Measurements from ENCODE around the gene ASPHD1. TPM values are rescaled to one million over a fixed set of nuclear protein-coding genes. Genes with fewer than 3 reads are reported as not detected.
"Not testable (repeated sequence)": the region's sequence is repeated elsewhere in the genome, so short reads cannot be mapped to it uniquely, and the experiment has no call there.

Gene ASPHD1
- total RNA-seq, 2 experiments from 2014 or later: 2.0 to 2.1 TPM

DNA sequence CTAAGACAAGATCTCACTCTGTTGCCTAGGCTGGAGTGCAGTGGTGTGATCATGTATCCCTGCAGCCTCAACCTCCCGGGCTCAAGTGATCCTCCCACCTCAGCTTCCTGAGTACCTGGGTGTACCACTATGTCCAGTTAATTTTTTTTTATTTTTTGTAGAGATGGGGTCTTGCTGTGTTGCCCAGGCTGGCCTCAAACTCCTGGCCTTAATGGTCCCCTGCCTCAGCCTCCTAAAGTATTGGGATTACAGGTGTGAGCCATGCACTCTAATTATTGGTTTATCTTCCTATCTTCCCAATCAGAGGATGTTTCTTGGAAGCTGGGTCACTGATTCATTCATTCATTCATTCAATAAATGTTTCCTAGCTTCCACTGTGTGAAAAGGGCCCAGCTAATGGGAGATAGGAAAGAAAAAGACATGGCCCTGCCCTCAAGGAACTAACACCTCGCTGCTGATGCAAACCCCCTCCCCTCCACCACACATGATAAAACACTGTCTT, 8.5 kb downstream of the ASPHD1 start:
- CTCF ChIA-PET: interaction anchor here (0.7 to 1.6 kb wide), 4 partner anchors 17 to 146 kb away, joined by 3 read pairs; partner anchors contain the start of gene KCTD13
- Mint-ChIP-seq H3K27ac (no peak overlapping the region), H3K4me1 (ENCODE audit: low read depth) (no peaks in the 10 kb centered on the region), H3K4me3 (no peak overlapping the region), H3K27me3 (no peaks in the 10 kb centered on the region), H3K36me3 (ENCODE audit: low read depth) (peaks cover 4% of the 10 kb centered on the region), H3K9me3 (no peaks in the 10 kb centered on the region)
- TF ChIP-seq, protein P1, sequence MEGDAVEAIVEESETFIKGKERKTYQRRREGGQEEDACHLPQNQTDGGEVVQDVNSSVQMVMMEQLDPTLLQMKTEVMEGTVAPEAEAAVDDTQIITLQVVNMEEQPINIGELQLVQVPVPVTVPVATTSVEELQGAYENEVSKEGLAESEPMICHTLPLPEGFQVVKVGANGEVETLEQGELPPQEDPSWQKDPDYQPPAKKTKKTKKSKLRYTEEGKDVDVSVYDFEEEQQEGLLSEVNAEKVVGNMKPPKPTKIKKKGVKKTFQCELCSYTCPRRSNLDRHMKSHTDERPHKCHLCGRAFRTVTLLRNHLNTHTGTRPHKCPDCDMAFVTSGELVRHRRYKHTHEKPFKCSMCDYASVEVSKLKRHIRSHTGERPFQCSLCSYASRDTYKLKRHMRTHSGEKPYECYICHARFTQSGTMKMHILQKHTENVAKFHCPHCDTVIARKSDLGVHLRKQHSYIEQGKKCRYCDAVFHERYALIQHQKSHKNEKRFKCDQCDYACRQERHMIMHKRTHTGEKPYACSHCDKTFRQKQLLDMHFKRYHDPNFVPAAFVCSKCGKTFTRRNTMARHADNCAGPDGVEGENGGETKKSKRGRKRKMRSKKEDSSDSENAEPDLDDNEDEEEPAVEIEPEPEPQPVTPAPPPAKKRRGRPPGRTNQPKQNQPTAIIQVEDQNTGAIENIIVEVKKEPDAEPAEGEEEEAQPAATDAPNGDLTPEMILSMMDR (IDR thresholded peaks at IDR 0.05): no peak
- no peak for ATAC-seq
- no peak for DNase-seq
- POLR2A ChIA-PET: interaction anchor here (1.0 kb wide), 1 partner anchor 98 kb away, joined by 3 read pairs; no protein-coding TSS in a partner anchor
- intact Hi-C loops (cut with micrococcal nuclease): no loop called here

DNA sequence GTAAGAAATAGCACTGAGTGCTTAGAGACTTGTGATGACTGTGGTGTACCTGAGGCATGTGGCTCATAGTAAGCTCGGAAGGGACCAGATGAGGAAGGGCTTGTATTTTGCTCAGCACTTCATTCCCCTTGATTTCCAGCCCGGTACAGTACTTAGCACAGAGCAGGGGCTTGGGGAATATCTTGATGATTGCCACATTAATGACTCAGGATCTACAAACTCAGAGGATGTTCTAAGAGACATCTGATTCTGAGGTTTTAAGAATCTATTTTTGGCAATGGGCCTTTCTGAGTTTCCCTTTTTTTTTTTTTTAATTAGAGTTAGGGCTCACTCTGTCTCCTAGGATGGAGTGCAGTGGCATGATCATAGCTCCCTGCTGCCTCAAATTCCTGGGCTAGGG, 9.1 kb downstream of the ASPHD1 start:
- no peaks in the 10 kb centered on the region for H3K4me1 Mint-ChIP-seq (ENCODE audit: low read depth)
- POLR2A ChIA-PET: interaction anchor here (1.0 to 1.3 kb wide), 2 partner anchors 16 to 97 kb away, joined by 3 to 4 read pairs; partner anchors contain the start of gene KCTD13
- peaks cover 6% of the 10 kb centered on the region for H3K36me3 Mint-ChIP-seq (ENCODE audit: low read depth)
- no peak overlapping the region for H3K4me3 Mint-ChIP-seq
- no peak overlapping the region for H3K27ac Mint-ChIP-seq
- intact Hi-C loops (cut with micrococcal nuclease): no loop called here
- no peaks in the 10 kb centered on the region for H3K27me3 Mint-ChIP-seq
- DNase-seq: no peak
- TF ChIP-seq, protein P1 (IDR thresholded peaks at IDR 0.05): no peak
- H3K9me3 Mint-ChIP-seq: no peaks in the 10 kb centered on the region
- CTCF ChIA-PET: interaction anchor here (0.7 to 1.6 kb wide), 3 partner anchors 122 to 145 kb away, joined by 3 read pairs; no protein-coding TSS in a partner anchor
- no peak for ATAC-seq

DNA sequence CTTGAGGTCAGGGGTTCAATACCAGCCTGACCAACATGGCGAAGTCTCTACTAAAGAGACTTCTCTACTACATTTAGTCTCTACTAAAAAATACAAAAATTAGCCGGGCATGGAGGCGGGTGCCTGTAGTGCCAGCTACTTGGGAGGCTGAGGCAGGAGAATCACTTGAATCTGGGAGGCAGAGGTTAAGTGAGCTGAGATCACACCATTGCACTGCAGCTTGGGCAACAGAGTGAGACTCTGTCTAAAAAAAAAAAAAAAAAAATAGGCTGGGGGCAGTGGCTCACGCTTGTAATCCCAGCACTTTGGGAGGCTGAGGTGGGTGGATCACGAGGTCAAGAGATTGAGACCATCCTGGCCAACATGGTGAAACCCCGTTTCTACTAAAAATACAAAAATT, 9.6 kb downstream of the ASPHD1 start:
- ChIA-PET CTCF (interaction anchor here (1.0 to 1.6 kb wide), 2 partner anchors 122 to 123 kb away, joined by 3 read pairs; no protein-coding TSS in a partner anchor), POLR2A (interaction anchor here (1.3 kb wide), 1 partner anchor 16 kb away, joined by 4 read pairs; the partner anchor contains the start of gene KCTD13)
- H3K27ac Mint-ChIP-seq; ATAC-seq; H3K36me3 Mint-ChIP-seq (ENCODE audit: low read depth); DNase-seq; H3K27me3 Mint-ChIP-seq; H3K9me3 Mint-ChIP-seq; H3K4me3 Mint-ChIP-seq; intact Hi-C loops (cut with micrococcal nuclease); H3K4me1 Mint-ChIP-seq (ENCODE audit: low read depth): not testable (repeated sequence)

DNA sequence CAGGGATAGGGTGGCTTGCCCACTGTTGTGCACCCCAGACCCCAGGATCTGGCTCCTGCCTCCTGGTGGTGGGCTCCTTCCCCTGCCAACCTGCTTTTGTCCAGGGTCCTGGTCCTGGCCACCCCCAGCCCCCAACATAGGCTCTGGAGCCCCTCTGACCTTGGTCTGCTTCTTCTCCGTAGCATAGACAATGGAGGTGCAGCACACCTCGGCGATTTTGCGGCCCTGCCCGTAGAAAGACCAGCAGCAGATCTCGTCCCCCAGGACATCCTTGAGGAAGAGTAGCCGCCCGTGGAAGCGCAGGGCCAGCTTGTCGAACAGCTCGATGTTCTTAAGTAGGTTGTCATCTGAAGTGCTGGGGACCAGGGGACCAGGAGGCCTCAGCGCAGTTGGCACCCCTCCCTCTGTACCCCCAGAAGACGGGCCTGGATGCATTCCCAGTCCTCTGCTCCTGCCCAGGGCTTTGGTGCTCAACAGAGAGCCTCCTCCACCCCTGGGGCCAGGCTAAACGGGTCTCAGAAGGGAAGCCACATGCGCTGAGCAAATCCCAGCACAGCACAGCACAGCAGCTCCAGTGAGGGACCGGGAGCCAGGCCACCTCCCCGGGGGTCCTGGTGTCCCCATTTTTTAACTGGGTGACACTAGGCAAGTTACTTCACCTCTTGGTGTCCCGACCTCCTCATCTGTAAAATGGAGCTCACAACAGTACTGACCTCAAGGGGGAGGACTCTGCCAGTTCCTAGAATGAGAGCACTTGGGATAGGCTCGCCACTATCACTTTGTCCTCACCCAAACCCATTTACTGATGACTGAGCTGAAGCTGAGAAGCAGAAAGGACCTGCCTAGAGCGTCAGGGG, 10.8 kb downstream of the ASPHD1 start:
- DNase-seq: no peak
- no peak overlapping the region for H3K27ac Mint-ChIP-seq
- ATAC-seq: no peak

DNA sequence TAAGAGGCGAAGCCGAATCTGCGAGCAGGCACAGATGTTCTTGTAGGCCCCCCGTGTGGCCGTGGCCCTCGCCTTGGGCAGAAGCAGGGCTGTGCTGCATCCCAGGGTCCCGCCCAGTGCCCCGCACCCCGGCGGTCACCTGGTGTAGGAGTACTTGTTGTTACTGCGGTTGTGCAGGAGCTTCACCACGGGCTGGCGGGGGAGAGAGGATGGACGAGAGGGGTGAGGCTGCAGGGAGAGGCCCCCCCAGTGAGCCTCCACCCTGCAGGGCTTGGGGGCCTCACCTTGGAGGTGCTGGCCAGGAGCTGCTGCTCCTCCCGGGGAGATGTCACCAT, 11.4 kb downstream of the ASPHD1 start:
- Mint-ChIP-seq H3K4me1 (ENCODE audit: low read depth) (peaks cover 11% of the 10 kb centered on the region), H3K27ac (no peak overlapping the region), H3K9me3 (no peaks in the 10 kb centered on the region), H3K4me3 (no peak overlapping the region), H3K36me3 (ENCODE audit: low read depth) (peaks cover 17% of the 10 kb centered on the region), H3K27me3 (no peaks in the 10 kb centered on the region)
- POLR2A ChIA-PET: interaction anchor here (1.3 to 1.9 kb wide), 2 partner anchors 11 to 14 kb away, joined by 3 to 6 read pairs; partner anchors contain the start of genes ASPHD1 and KCTD13
- TF ChIP-seq, protein P1 (IDR thresholded peaks at IDR 0.05): no peak
- intact Hi-C loops (cut with micrococcal nuclease): no loop called here
- ATAC-seq (no peak), DNase-seq (no peak)
- CTCF ChIA-PET: interaction anchor here (1.5 kb wide), 1 partner anchor 14 kb away, joined by 3 read pairs; no protein-coding TSS in a partner anchor

More for the DNA sequence above, 10.8 kb downstream of the ASPHD1 start:
- H3K4me1 Mint-ChIP-seq (ENCODE audit: low read depth): peaks cover 5% of the 10 kb centered on the region
- no peak overlapping the region for H3K4me3 Mint-ChIP-seq
- peaks cover 14% of the 10 kb centered on the region for H3K36me3 Mint-ChIP-seq (ENCODE audit: low read depth)
- ChIA-PET POLR2A (interaction anchor here (1.3 to 1.9 kb wide), 2 partner anchors 10 to 15 kb away, joined by 3 to 6 read pairs; partner anchors contain the start of genes ASPHD1 and KCTD13), CTCF (interaction anchor here (1.5 kb wide), 1 partner anchor 14 kb away, joined by 3 read pairs; no protein-coding TSS in a partner anchor)
- no peaks in the 10 kb centered on the region for H3K9me3 Mint-ChIP-seq
- intact Hi-C loops (cut with micrococcal nuclease): no loop called here
- H3K27me3 Mint-ChIP-seq: no peaks in the 10 kb centered on the region
- TF ChIP-seq, protein P1 (IDR thresholded peaks at IDR 0.05): no peak
